SIG-M5 (cell line): ENCODE results near the gene C5orf58.
"Not testable (repeated sequence)": the region's sequence is repeated elsewhere in the genome, so short reads cannot be mapped to it uniquely, and the experiment has no call there.

ENCODE experiments used
- DNase-seq: peaks from one replicate; lab custom pipeline; 2025; lab: John Stamatoyannopoulos, UW

Gene C5orf58

GRCh38 chr5:170223906-170224305 lies 8.9 kb upstream of the C5orf58 start:
- no peak for DNase-seq

GRCh38 chr5:170225326-170226128 lies 7.3 kb upstream of the C5orf58 start:
- no peak for DNase-seq

GRCh38 chr5:170226129-170226615 lies 6.6 kb upstream of the C5orf58 start:
- DNase-seq, result no peak

- no peak for DNase-seq
Observed at GRCh38 chr5:170226661-170227060, 6.1 kb upstream of the C5orf58 start.

GRCh38 chr5:170228762-170229435 lies 3.9 kb upstream of the C5orf58 start:
- no peak for DNase-seq

GRCh38 chr5:170233358-170233892 lies 640 bp downstream of the C5orf58 start:
- DNase-seq, result no peak

- no peak for DNase-seq
Observed at GRCh38 chr5:170235876-170236864, 3.4 kb downstream of the C5orf58 start.

GRCh38 chr5:170238456-170239196 lies 5.8 kb downstream of the C5orf58 start:
- DNase-seq, result no peak

GRCh38 chr5:170245436-170245835 lies 12.7 kb downstream of the C5orf58 start:
- DNase-seq, result not testable (repeated sequence)

GRCh38 chr5:170246126-170246870 lies 13.5 kb downstream of the C5orf58 start:
- DNase-seq, result no peak

- DNase-seq, result no peak
Observed at GRCh38 chr5:170247363-170247762, 14.6 kb downstream of the C5orf58 start.

GRCh38 chr5:170248172-170248930 lies 15.6 kb downstream of the C5orf58 start:
- DNase-seq, result no peak

- DNase-seq, result not testable (repeated sequence)
Observed at GRCh38 chr5:170248931-170249227, 16.1 kb downstream of the C5orf58 start.

- DNase-seq, result no peak
Observed at GRCh38 chr5:170249355-170249754, 16.6 kb downstream of the C5orf58 start.

GRCh38 chr5:170250810-170251317 lies 18.1 kb downstream of the C5orf58 start:
- no peak for DNase-seq

- no peak for DNase-seq
Observed at GRCh38 chr5:170251462-170251861, 18.7 kb downstream of the C5orf58 start.

GRCh38 chr5:170252109-170252508 lies 19.3 kb downstream of the C5orf58 start:
- no peak for DNase-seq

GRCh38 chr5:170252720-170253350 lies 20.1 kb downstream of the C5orf58 start:
- no peak for DNase-seq

GRCh38 chr5:170254056-170254455 lies 21.3 kb downstream of the C5orf58 start:
- DNase-seq, result no peak
